IPS-18c (cell line): ENCODE results near the gene MAP3K3.

ENCODE experiments used
- H3K4me3 ChIP-seq: 2 replicates; pipeline ENCODE4 v1.7.0; 2013; ENCODE audit warnings: low read depth, mild to moderate bottlenecking, low read length, moderate library complexity; ENCODE audit not compliant: insufficient read depth
- H3K9me3 ChIP-seq: one replicate; pipeline ENCODE4 v1.6.1; 2013; ENCODE audit warnings: mild to moderate bottlenecking, low read length, moderate library complexity; ENCODE audit not compliant: control insufficient read depth, insufficient read depth

The MAP3K3 gene

GRCh38 chr17:63621684-63622573 lies at the start of gene MAP3K3:
Gene MAP3K3, plus strand, starts transcription at chr17:63622417. Its CDS starts 343 bp downstream, at chr17:63622760.
- Histone ChIP-seq H3K4me3 (peak within 1 kb of the TSS; percentile 82), H3K9me3 (no peaks in the 10 kb centered on the region)

GRCh38 chr17:63573634-63574033 lies 48.6 kb upstream of the MAP3K3 start:
- no peak overlapping the region for H3K4me3 ChIP-seq
- H3K9me3 ChIP-seq: no peaks in the 10 kb centered on the region

GRCh38 chr17:63578027-63578768 lies 44.0 kb upstream of the MAP3K3 start:
- Histone ChIP-seq H3K4me3 (no peak overlapping the region), H3K9me3 (no peaks in the 10 kb centered on the region)

GRCh38 chr17:63578769-63579111 lies 43.5 kb upstream of the MAP3K3 start:
- no peaks in the 10 kb centered on the region for H3K9me3 ChIP-seq
- no peak overlapping the region for H3K4me3 ChIP-seq

- no peaks in the 10 kb centered on the region for H3K9me3 ChIP-seq
- H3K4me3 ChIP-seq: no peak overlapping the region
These were observed 42.6 kb upstream of the MAP3K3 start for GRCh38 chr17:63579633-63580032.

GRCh38 chr17:63587770-63588169 lies 34.4 kb upstream of the MAP3K3 start:
- Histone ChIP-seq H3K4me3 (no peak overlapping the region), H3K9me3 (no peaks in the 10 kb centered on the region)

GRCh38 chr17:63588797-63589196 lies 33.4 kb upstream of the MAP3K3 start:
- Histone ChIP-seq H3K9me3 (no peaks in the 10 kb centered on the region), H3K4me3 (no peak overlapping the region)

GRCh38 chr17:63589646-63590045 lies 32.6 kb upstream of the MAP3K3 start:
- H3K9me3 ChIP-seq: no peaks in the 10 kb centered on the region
- no peak overlapping the region for H3K4me3 ChIP-seq

- no peak overlapping the region for H3K4me3 ChIP-seq
- no peaks in the 10 kb centered on the region for H3K9me3 ChIP-seq
These were observed 29.4 kb upstream of the MAP3K3 start for GRCh38 chr17:63592797-63593196.

- no peak overlapping the region for H3K4me3 ChIP-seq
These were observed 27.1 kb upstream of the MAP3K3 start for GRCh38 chr17:63595132-63595531.

GRCh38 chr17:63596856-63597586 lies 25.2 kb upstream of the MAP3K3 start:
- Histone ChIP-seq H3K4me3 (no peak overlapping the region), H3K9me3 (no peaks in the 10 kb centered on the region)

More at GRCh38 chr17:63595132-63595531, 27.1 kb upstream of the MAP3K3 start:
- H3K9me3 ChIP-seq: no peaks in the 10 kb centered on the region

GRCh38 chr17:63598281-63598680 lies 23.9 kb upstream of the MAP3K3 start:
- H3K4me3 ChIP-seq: no peak overlapping the region
- no peaks in the 10 kb centered on the region for H3K9me3 ChIP-seq

GRCh38 chr17:63600569-63601438 lies 21.4 kb upstream of the MAP3K3 start, which contains the start of gene TACO1:
Gene TACO1, plus strand, starts transcription at chr17:63600895. Its CDS starts 189 bp downstream, at chr17:63601084.
- peak within 1 kb of the TSS; percentile 91 for H3K4me3 ChIP-seq
- H3K9me3 ChIP-seq: no peaks in the 10 kb centered on the region

GRCh38 chr17:63601439-63602371 lies 20.5 kb upstream of the MAP3K3 start:
- Histone ChIP-seq H3K4me3 (peak overlapping the region; percentile 91), H3K9me3 (no peaks in the 10 kb centered on the region)

- H3K9me3 ChIP-seq: no peaks in the 10 kb centered on the region
- H3K4me3 ChIP-seq: no peak overlapping the region
These were observed 12.2 kb upstream of the MAP3K3 start for GRCh38 chr17:63609816-63610573.
